ENCODE results near the gene CCDC110.

GRCh38 chr4:185481401-185481800 is 9.9 kb upstream of the CCDC110 start:
- TF ChIP-seq CTCF (IDR thresholded peaks at IDR 0.05 in 2 of 3, conservative IDR thresholded peaks at IDR 0.05 in 1 of 3; ENCODE audit: borderline replicate concordance in 1 of 3, insufficient read depth in 1 of 3, low read depth in 2 of 3, low read length in 2 of 3) (no peak), ZNF274 (IDR thresholded peaks at IDR 0.05; ENCODE audit: low read depth, low read length) (no peak), POLR2A (IDR thresholded peaks at IDR 0.05; ENCODE audit: borderline replicate concordance, extremely low read depth, insufficient read depth, insufficient read length) (no peak), EZH2 (IDR thresholded peaks at IDR 0.05) (no peak), RAD21 (IDR thresholded peaks at IDR 0.05; ENCODE audit: low read depth) (no peak), REST (IDR thresholded peaks at IDR 0.05; ENCODE audit: low read depth) (no peak), EGR1 (IDR thresholded peaks at IDR 0.05; ENCODE audit: low read depth) (no peak), ELF1 (IDR thresholded peaks at IDR 0.05; ENCODE audit: borderline replicate concordance, low read depth) (no peak), POLR2AphosphoS5 (IDR thresholded peaks at IDR 0.05; ENCODE audit: low read depth, low read length) (no peak), SP1 (IDR thresholded peaks at IDR 0.05; ENCODE audit: low read depth) (no peak), SRF (IDR thresholded peaks at IDR 0.05; ENCODE audit: low read depth) (no peak), MAX (IDR thresholded peaks at IDR 0.05) (no peak), ZFX (IDR thresholded peaks at IDR 0.05) (no peak), ATF3 (IDR thresholded peaks at IDR 0.05) (no peak)

All from HCT116 (cell line).